CD4-positive, alpha-beta T cell treated with Interleukin-17A for 1 hour (primary cell): Measurements from ENCODE around the gene SAE1.
A peak's percentile ranks its signal among the peaks of the same experiment; 100 is the strongest.
"Not testable (repeated sequence)": the region's sequence is repeated elsewhere in the genome, so short reads cannot be mapped to it uniquely, and the experiment has no call there.

ENCODE experiments used
- DNase-seq: peaks from one replicate; pipeline ENCODE4 v3.0.0-alpha.2; 2020

Gene SAE1

DNA sequence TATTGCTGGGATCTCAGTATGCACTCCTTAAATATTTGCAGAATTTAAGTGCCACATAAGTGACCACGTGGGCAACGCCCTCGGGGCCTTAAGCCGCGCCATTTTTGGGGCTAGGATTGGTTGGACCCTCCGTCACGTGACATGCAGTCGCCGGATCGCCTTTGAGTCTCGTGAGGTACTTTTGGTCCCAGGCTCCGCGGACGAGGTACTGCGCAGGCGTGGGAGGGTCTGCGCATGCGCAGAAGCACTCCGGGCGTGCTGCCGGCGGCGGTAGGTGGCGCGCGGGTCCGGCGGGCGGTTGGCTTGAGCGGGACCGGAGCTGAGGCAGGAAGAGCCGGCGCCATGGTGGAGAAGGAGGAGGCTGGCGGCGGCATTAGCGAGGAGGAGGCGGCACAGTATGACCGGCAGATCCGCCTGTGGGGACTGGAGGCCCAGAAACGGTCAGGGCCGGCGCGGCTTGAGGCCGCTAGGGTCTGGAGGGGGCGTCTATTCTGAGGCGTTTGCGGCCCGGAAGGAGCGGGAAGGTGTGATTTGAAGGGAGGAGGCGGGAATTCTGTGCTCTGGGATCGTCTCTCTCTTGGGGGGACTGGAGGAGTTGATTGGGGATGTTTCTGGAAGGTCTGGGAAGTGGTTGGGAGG, at the start of gene SAE1:
Gene SAE1 (plus strand): TSS at position 247 of the 639 bp plus-strand sequence. CDS start 96 bp downstream, at position 343.
- peak; percentile 95 for DNase-seq

DNA sequence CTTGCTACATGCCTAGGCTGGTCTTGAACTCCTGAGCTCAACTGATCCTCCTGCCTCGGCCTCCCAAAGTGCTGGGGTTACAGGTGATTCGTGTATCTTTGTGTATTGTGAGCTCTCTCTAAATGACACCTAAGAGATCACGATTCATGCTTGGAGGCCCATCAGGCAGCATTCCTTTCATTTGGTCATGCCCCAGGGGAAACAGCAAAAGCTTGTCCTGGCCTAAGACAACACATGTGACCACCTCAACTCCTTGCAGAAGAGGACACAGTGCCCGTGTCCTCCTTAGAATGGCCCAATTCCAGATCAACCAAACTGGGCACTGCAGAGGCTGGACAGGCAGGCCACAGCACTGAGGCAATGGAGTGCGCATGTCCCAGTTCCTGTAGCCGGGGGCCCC, 49.5 kb upstream of the SAE1 start:
- no peak for DNase-seq

DNA sequence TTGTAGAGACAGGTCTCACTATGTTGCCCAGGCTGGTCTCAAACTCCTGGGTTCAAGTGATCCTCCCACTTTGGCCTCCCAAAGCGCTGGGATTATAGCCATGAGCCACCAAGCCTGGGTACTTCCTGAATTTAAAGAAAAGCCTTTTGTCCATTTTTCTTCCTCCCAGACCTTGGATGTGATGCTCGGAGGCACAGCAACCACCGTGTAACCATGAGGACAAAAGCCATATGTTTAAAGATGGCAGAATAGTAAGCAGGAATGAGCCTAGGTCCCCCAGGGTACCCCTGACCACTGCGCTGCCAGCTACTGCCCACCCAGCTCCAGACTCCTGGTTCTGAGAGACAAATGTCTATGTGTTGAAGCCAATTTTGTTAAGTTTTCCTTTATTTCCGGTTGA, 48.1 kb upstream of the SAE1 start:
- no peak for DNase-seq

DNA sequence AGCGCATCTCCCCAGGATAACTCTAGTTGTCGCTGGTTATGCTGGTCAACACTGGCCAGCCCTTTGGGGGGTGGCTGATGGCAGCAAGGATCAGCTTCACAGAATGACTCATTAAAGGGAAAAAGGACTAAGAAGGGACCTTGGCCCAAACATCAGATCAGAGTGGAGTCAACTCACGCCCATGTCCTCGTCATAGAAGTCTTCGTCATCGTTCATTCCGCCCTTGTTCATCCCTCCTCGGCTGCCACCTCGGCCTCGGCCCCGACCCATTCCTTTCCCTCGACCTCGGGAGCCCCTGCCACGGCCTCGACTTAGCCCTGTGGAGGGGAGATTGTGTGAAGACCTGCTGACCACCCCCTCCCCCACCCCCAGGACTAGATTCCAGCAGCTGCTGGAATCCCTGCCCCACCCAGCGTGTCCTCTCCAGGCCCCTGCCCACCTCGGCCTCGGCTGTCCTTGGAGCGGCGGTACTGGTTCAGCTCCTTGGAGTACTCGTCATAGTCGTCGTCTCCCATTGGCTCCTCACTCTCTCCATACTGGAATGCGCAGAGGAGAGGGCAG, 45.7 kb upstream of the SAE1 start:
- DNase-seq, result no peak

- no peak for DNase-seq
Measured at GRCh38 chr19:47086280-47086679, 44.4 kb upstream of the SAE1 start.

- no peak for DNase-seq
Measured at GRCh38 chr19:47089767-47090350, 40.8 kb upstream of the SAE1 start.

GRCh38 chr19:47093254-47093653, 37.4 kb upstream of the SAE1 start:
- no peak for DNase-seq

- no peak for DNase-seq
Measured at GRCh38 chr19:47093841-47094240, 36.8 kb upstream of the SAE1 start.

DNA sequence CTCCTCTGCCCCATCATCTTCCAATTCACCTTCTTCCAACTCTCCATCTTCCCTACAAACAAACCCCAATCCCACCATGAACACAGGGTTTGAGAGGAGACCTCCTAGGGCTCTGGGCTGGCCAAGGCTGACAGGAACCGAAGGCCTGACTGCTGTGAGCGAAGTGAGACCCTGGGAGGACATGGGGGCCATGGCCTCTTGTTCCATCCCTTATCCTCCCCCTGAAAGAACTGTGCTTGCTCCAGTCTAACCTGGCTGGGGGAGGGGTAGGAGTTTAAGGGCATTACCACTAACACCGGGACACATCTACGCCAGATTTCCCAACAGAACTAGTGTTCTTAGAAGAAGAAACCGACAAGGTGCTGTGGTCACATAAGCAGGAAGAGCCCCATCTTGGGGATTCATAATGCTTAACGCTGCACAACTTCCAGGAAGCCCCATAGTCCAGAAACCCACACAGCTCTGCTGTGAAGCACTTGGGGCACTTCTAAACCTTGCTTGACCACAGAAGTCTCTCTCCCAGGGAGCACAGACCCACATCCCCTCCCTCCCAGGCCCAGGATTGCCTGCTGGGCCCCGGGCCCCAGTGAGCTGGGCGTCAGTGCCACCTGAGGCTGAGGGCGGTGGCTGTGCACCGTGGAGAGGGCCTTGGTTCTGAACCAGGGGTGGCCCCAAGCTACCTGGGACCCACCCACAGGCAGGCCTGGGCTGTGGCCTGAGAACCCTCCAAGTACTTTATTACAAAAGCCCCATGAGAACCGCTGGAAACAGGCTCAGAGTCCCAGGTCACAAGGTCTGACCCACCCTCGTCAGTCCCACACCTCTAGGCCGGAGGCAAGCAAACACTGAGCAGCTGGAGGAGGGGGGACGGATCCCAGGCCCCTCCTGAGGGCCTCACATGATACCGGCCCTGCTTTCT, 35.8 kb upstream of the SAE1 start:
- DNase-seq, result peak; percentile 47

DNA sequence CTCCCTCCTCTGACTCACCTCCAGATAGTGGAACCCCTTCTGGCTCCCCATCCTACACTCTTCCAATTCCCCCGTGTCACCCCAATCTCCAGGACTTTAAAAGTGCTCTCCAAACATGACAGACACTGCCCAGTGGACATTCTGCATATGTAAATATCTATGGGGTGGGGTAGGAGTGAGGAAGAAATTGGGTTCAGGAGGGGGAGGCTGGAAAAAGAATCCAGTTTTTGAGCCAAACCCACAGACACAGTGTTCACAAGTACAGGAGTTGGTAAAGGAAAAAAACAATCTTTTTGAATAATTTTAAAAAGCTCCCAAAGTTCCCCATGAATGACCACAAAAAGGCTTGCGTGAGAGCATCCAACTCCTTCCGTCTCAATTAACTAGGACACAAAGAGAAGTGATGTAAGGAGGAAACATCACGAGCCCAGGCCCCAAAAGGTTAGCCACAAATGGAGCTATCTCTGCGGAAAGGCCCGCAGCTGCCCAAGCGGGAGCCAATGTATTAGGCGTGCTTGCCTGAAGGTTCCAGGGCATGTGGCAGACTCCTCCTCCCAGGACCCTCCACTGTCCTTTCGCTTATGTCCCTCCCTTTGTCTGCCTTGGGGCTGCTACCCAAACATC, 35.0 kb upstream of the SAE1 start:
- peak; percentile 34 for DNase-seq

DNA sequence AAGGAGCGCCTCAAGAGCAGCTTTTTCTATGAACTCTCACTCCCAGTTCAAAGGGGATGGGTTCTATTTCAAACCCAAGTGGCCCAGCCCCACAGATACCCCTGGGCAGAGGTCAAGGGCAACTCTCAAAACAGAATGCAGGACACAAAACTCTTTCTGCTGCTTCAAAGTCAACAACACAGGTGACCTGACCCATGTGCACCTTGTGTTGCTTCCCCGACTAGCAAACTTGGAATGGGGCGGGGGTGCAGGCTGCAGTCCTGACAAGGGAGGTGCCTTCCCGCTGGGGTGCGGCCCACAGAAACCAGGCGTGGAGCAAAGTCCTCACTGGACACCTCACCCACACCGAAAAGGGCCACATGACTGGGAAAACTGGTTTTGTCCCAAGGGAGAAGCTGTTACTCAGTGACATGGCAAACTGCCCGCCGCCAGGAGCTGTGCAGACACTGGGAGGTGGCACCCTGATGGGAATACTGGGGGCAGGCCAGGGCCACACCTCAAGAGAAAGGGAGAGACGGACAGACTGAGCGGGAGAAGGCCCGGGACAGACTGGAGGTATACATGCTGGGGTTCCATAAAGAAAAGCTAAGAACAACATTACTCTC, 34.4 kb upstream of the SAE1 start:
- no peak for DNase-seq

DNA sequence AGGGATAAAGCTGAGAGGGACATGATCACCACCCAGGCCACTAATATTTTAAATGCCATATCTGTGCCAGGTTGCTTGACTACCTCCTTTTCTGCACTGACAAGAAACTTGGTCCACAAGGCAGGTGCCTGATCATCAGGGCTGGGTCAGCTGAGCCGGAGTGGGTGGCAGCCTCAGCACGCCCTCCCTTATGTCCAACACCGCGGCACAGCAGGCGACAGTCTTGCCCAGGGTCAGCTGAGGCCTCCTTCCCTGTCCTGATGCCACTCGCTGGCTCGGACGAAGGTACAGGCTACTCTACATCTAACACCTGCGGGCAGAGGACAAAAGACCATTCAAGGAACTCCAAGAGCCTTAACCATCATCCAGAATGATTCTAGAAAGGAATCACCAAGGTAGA, 33.9 kb upstream of the SAE1 start:
- DNase-seq, result no peak

DNA sequence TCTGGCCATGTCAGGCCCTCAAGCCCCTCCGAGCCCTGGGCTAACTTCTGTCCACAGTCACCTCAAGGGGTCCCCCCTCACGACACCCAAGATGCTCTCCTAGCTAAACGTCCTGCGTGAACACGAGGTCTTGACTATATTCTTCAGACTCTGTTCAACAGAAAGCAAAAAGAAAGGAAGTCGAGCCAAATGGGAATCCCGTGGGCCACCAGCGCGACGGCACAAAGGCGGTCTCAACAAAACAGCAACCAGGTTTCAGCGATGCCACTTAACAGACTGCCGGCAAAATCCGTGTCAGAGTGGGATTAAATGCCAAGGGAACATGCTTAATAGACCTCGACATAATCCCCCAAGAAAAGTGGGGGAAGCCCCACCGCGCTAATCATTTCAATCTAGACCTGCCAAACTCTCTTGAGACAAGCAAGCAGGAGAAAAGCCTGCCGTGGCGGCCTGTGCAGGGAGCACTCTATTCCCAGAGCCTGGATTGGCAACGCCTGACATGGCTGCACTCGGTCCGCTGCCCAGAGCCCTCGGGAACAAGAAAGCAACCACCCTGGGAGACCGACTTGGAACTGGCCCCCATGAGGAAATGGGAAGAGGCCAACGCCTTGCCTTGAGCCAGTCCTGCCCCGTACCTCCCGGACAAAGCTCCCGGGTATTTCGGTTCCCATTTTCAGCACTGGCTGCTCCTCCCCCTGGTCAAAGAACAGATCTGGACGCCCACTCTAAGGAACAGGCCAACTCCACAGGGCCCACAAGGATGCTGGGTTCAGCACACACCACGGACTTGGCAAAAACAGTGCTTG, 33.0 kb upstream of the SAE1 start:
- DNase-seq, result no peak

DNA sequence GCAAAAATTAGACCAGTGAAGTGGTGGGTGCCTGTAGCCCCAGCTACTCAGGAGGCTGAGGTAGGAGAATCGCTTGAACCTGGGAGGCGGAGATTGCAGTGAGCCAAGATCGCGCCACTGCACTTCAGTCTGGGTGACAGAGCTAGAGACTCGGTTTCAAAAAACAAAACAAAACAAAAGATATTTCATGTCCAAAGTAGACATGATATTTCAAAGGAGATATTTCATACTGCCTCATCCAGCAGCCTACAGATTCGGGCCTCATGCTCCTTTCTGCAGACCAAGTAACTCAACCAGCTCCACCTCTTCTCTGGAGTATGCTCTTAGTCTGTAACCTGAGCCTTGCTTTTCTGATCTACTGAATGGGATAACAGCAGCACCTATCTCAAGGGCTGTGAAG, 32.0 kb upstream of the SAE1 start:
- DNase-seq, result no peak

DNA sequence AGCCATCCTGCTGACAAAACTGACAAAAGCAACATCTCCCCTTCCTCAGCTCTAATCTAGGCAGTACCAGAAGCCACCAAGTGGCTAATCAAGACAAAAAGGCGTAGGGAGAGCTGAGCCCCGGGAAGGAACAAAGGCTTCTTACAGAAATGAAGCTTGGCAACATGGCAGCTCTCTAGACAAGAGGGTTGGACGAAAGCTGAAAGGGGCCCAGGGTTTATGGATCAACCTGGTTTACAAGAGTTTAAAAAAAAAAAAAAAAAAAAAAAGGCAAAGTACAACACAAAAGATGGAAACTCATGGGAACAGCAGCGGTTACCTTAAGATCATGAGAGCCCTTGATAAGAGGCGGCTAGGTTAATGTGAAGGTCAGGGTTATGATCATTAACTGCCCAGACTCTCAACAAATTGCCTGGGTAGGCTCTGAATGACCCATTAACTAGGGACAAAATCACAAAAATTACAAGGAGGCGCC, 31.0 kb upstream of the SAE1 start:
- no peak for DNase-seq

GRCh38 chr19:47100290-47100689, 30.3 kb upstream of the SAE1 start:
- DNase-seq, result no peak

GRCh38 chr19:47101116-47101515, 29.5 kb upstream of the SAE1 start:
- not testable (repeated sequence) for DNase-seq

GRCh38 chr19:47102346-47103060, 28.1 kb upstream of the SAE1 start:
- DNase-seq, result no peak

GRCh38 chr19:47104680-47105079, 26.0 kb upstream of the SAE1 start:
- no peak for DNase-seq

GRCh38 chr19:47105874-47106273, 24.8 kb upstream of the SAE1 start:
- DNase-seq, result no peak

- DNase-seq, result peak; percentile 10
Measured at GRCh38 chr19:47106821-47107201, 23.8 kb upstream of the SAE1 start.
